Activated CD4-positive, alpha-beta memory T cell treated with anti-CD3 and anti-CD28 coated beads, Interleukin-2, amount 10 ng/mL, durations not matched to agents 7 days and 5 days (primary cell): Measurements from ENCODE around the gene VTI1A. TPM values are rescaled to one million over a fixed set of nuclear protein-coding genes. Genes with fewer than 3 reads are reported as not detected.

Experiments used
- CTCF ChIA-PET: fragments of 350-600 bp; sonication (Branson Sonifier 250); formaldehyde crosslinking; loops from one replicate; lab custom pipeline; 2021; ENCODE audit warnings: antibody characterized with exemption, inconsistent platforms; lab: Charles Lee
- POLR2A ChIA-PET: fragments of 350-600 bp; sonication (Branson Sonifier 250); formaldehyde crosslinking; loops from one replicate; lab custom pipeline; 2021; ENCODE audit warnings: antibody characterized with exemption; lab: Charles Lee
- DNase-seq: peaks from one replicate; pipeline ENCODE4 v3.0.0-alpha.2; 2020
- H3K27ac Mint-ChIP-seq: one replicate; pipeline ENCODE4 v1.8.0; 2021; ENCODE audit warnings: mild to moderate bottlenecking, mixed read lengths
- H3K27me3 Mint-ChIP-seq: one replicate; pipeline ENCODE4 v1.8.0; 2021; ENCODE audit warnings: mixed read lengths
- H3K36me3 Mint-ChIP-seq: one replicate; pipeline ENCODE4 v1.8.0; 2021; ENCODE audit warnings: low read depth, mixed read lengths
- H3K4me1 Mint-ChIP-seq: one replicate; pipeline ENCODE4 v1.8.0; 2021; ENCODE audit warnings: mixed read lengths
- H3K4me3 Mint-ChIP-seq: one replicate; pipeline ENCODE4 v1.8.0; 2021; ENCODE audit warnings: mild to moderate bottlenecking, mixed read lengths
- H3K9me3 Mint-ChIP-seq: one replicate; pipeline ENCODE4 v1.8.0; 2021; ENCODE audit warnings: mixed read lengths
- total RNA-seq, 2 experiments: library from RNA; stranded (reverse); gene quantifications; one replicate each; pipeline ENCODE4 v1.2.3, GENCODE V29; 2021

The VTI1A gene
- total RNA-seq, 2 experiments from 2014 or later: 32.9 to 37.3 TPM

GRCh38 chr10:112823007-112823406, 376.0 kb downstream of the VTI1A start:
- Mint-ChIP-seq H3K27ac (no peak overlapping the region), H3K27me3 (no peaks in the 10 kb centered on the region), H3K9me3 (no peaks in the 10 kb centered on the region), H3K4me3 (no peak overlapping the region), H3K36me3 (no peaks in the 10 kb centered on the region), H3K4me1 (no peaks in the 10 kb centered on the region)
- no peak for DNase-seq
- ChIA-PET CTCF (no interaction called here), POLR2A (no interaction called here)

- Mint-ChIP-seq H3K27ac (no peak overlapping the region), H3K4me1 (no peaks in the 10 kb centered on the region), H3K4me3 (no peak overlapping the region), H3K9me3 (no peaks in the 10 kb centered on the region), H3K36me3 (no peaks in the 10 kb centered on the region), H3K27me3 (no peaks in the 10 kb centered on the region)
- ChIA-PET POLR2A (no interaction called here), CTCF (no interaction called here)
- no peak for DNase-seq
These were observed 376.6 kb downstream of the VTI1A start for GRCh38 chr10:112823604-112824003.

DNA sequence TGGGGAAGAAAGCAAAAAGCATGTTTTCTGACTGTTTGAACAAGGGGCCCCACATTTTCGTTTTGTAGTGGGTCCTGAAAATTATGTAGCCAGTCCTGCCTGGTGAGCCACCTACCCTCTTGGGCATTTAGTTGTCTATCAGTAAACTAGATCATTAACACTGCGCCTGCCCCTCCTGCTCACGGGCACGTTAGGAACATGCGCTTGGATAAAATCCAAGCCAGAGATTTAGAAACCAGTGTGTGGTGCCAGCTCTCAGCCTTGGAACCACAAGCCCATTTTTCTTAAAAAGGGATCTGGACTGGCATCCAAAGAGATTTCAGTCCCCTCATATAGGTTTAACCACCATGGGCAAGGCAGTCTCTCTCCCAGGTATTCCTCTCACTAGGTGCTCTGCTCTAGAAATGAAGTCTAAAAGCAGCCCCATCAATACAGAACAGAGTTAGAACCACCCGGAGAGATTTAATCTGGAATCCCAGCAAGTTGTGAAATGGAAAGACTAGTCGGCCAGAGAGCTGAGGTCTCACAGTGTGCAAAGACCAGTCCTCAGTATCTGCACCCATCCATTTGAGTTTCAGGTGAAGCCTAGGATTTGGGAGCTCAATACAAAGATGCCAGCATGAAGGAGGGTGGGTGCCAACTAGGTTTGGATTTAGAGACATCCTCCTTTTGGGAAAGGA, 379.1 kb downstream of the VTI1A start:
- Mint-ChIP-seq H3K9me3 (no peaks in the 10 kb centered on the region), H3K4me3 (no peak overlapping the region), H3K36me3 (no peaks in the 10 kb centered on the region), H3K4me1 (no peaks in the 10 kb centered on the region), H3K27ac (no peak overlapping the region), H3K27me3 (no peaks in the 10 kb centered on the region)
- ChIA-PET POLR2A (no interaction called here), CTCF (no interaction called here)
- no peak for DNase-seq

- no peaks in the 10 kb centered on the region for H3K36me3 Mint-ChIP-seq
- POLR2A ChIA-PET: no interaction called here
- no peaks in the 10 kb centered on the region for H3K4me1 Mint-ChIP-seq
- CTCF ChIA-PET: no interaction called here
- no peak overlapping the region for H3K4me3 Mint-ChIP-seq
- no peak overlapping the region for H3K27ac Mint-ChIP-seq
- DNase-seq: no peak
- H3K9me3 Mint-ChIP-seq: no peaks in the 10 kb centered on the region
- H3K27me3 Mint-ChIP-seq: no peaks in the 10 kb centered on the region
These were observed 380.1 kb downstream of the VTI1A start for GRCh38 chr10:112827086-112827485.

DNA sequence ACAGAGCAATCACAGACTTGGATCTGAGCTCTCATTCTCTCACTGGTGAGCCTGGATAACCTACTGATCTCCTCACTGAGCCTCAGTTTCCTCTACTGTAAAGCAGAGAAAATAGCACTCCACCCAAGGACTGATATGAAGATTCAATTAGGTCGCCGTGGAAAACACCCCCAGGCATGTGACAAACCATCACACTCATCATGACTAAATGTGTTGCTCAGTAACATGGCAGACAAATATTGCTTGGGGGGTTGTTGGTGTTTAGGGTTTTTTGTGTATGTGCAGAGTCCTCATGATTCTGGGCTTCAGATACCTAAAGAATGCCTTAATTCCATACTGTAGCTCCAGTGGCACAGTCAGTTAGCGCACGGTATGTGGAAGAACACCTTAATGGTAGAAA, 380.9 kb downstream of the VTI1A start:
- Mint-ChIP-seq H3K27ac (no peak overlapping the region), H3K27me3 (no peaks in the 10 kb centered on the region), H3K9me3 (no peaks in the 10 kb centered on the region), H3K36me3 (no peaks in the 10 kb centered on the region), H3K4me1 (no peaks in the 10 kb centered on the region), H3K4me3 (no peak overlapping the region)
- POLR2A ChIA-PET: no interaction called here
- no peak for DNase-seq
- CTCF ChIA-PET: interaction anchor here (0.7 kb wide), 1 partner anchor 170 kb away, joined by 4 read pairs; no protein-coding TSS in a partner anchor

- H3K27ac Mint-ChIP-seq: no peak overlapping the region
- H3K9me3 Mint-ChIP-seq: no peaks in the 10 kb centered on the region
- ChIA-PET POLR2A (no interaction called here), CTCF (no interaction called here)
- H3K36me3 Mint-ChIP-seq: no peaks in the 10 kb centered on the region
- no peak for DNase-seq
- no peaks in the 10 kb centered on the region for H3K27me3 Mint-ChIP-seq
- no peaks in the 10 kb centered on the region for H3K4me1 Mint-ChIP-seq
- H3K4me3 Mint-ChIP-seq: no peak overlapping the region
These were observed 384.8 kb downstream of the VTI1A start for GRCh38 chr10:112831859-112832258.

- ChIA-PET CTCF (no interaction called here), POLR2A (no interaction called here)
- Mint-ChIP-seq H3K9me3 (no peaks in the 10 kb centered on the region), H3K4me1 (no peaks in the 10 kb centered on the region), H3K27ac (no peak overlapping the region), H3K4me3 (no peak overlapping the region), H3K27me3 (no peaks in the 10 kb centered on the region), H3K36me3 (no peaks in the 10 kb centered on the region)
- no peak for DNase-seq
These were observed 385.4 kb downstream of the VTI1A start for GRCh38 chr10:112832361-112832878.

GRCh38 chr10:112832959-112833358, 385.9 kb downstream of the VTI1A start:
- no peaks in the 10 kb centered on the region for H3K36me3 Mint-ChIP-seq
- no peak overlapping the region for H3K27ac Mint-ChIP-seq
- no peaks in the 10 kb centered on the region for H3K4me1 Mint-ChIP-seq
- DNase-seq: no peak
- peaks cover 2% of the 10 kb centered on the region for H3K9me3 Mint-ChIP-seq
- H3K27me3 Mint-ChIP-seq: no peaks in the 10 kb centered on the region
- POLR2A ChIA-PET: no interaction called here
- CTCF ChIA-PET: no interaction called here
- no peak overlapping the region for H3K4me3 Mint-ChIP-seq

DNA sequence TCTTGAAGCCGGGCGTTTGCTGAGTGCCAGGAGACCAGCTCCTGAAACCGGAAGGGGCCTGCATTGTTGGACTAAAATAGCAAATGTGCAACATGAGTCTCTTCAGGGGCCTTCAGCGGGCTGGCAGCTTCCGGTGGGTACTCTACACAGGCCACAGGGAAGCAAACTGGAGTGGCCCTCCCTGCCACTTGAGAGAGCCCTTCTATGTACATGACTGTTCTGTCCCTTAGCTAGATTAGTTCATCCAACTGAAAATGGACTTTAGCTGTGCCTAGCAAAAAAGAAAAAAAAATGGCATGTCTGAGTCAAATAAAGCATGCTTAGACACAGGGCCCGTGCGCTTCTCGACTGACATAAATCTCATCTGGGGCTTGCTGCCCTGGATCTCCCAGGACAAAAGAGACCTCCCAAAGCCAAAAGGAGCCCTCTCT, 387.8 kb downstream of the VTI1A start:
- no peak overlapping the region for H3K27ac Mint-ChIP-seq
- no peak for DNase-seq
- ChIA-PET CTCF (no interaction called here), POLR2A (no interaction called here)
- no peak overlapping the region for H3K4me3 Mint-ChIP-seq
- H3K27me3 Mint-ChIP-seq: no peaks in the 10 kb centered on the region
- H3K4me1 Mint-ChIP-seq: no peaks in the 10 kb centered on the region
- peaks cover 4% of the 10 kb centered on the region for H3K9me3 Mint-ChIP-seq
- H3K36me3 Mint-ChIP-seq: no peaks in the 10 kb centered on the region

GRCh38 chr10:112835217-112835715, 388.3 kb downstream of the VTI1A start:
- DNase-seq: no peak
- ChIA-PET POLR2A (no interaction called here), CTCF (no interaction called here)
- H3K4me1 Mint-ChIP-seq: no peaks in the 10 kb centered on the region
- H3K27ac Mint-ChIP-seq: no peak overlapping the region
- H3K9me3 Mint-ChIP-seq: peaks cover 6% of the 10 kb centered on the region
- no peak overlapping the region for H3K4me3 Mint-ChIP-seq
- no peaks in the 10 kb centered on the region for H3K27me3 Mint-ChIP-seq
- no peaks in the 10 kb centered on the region for H3K36me3 Mint-ChIP-seq

DNA sequence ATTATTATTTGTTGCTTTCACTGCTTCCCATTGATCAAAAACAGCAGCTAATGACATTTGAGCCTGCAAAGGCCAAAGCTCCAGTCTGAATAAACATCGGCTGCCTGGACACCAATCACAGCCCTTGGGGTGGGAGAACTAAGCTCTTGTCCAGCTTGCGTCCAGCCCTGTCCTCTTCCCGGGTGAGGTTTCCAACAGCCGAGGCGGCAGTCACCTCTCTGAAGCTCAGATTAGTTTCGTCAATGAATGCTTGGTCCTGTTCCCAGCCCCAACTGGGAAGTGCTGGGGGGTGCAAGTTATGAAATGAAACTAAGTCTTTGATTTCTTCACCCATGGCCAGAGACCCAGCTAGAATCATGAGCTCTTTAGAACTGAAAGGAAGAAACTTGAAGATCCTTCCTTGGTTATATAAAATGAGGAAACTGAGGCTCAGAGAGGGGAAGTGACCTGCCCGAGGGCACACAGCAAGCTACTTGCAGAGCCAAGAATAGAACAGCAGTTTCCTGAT, 389.0 kb downstream of the VTI1A start:
- no peaks in the 10 kb centered on the region for H3K4me1 Mint-ChIP-seq
- H3K27ac Mint-ChIP-seq: no peak overlapping the region
- peaks cover 6% of the 10 kb centered on the region for H3K9me3 Mint-ChIP-seq
- no peak for DNase-seq
- ChIA-PET POLR2A (no interaction called here), CTCF (no interaction called here)
- no peaks in the 10 kb centered on the region for H3K27me3 Mint-ChIP-seq
- H3K4me3 Mint-ChIP-seq: no peak overlapping the region
- no peaks in the 10 kb centered on the region for H3K36me3 Mint-ChIP-seq

GRCh38 chr10:112838784-112839481, 391.9 kb downstream of the VTI1A start:
- H3K27ac Mint-ChIP-seq: no peak overlapping the region
- no peaks in the 10 kb centered on the region for H3K36me3 Mint-ChIP-seq
- no peak overlapping the region for H3K4me3 Mint-ChIP-seq
- H3K4me1 Mint-ChIP-seq: no peaks in the 10 kb centered on the region
- H3K27me3 Mint-ChIP-seq: no peaks in the 10 kb centered on the region
- ChIA-PET POLR2A (no interaction called here), CTCF (no interaction called here)
- H3K9me3 Mint-ChIP-seq: peaks cover 6% of the 10 kb centered on the region
- DNase-seq: no peak

DNA sequence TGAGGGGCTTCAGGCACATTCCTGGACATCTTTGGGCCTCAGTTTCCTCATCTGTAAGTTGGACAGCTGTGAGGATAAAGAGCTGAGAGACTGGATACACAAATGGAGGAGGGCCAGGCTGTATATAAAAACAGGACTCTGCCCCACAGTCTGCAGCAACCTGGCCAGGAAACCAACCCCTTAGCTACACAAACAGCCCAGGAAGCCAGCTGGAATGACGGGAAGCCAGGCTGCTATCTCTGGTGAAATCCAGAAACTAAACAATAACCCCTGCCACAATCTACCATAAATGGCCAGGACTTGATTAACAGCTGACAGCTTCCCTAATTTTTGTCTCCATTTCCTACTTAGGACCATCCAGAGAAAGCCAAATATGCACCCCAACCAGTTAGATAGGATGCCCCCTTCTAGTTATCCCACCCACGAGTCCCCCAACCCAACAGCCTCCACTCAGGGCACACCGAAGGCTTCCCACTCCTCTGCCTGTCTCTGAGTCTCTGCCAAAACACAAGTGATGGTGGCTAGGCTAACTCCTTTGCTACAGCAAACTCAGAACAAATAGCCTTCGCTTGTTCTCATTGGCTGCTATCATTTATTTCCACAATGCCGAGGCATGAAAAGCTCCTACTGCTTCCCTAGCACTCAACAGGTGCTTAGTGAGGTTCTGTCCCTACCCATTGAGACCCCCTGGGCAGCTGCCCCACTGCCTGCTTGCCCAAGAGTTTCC, 393.1 kb downstream of the VTI1A start:
- POLR2A ChIA-PET: no interaction called here
- Mint-ChIP-seq H3K36me3 (no peaks in the 10 kb centered on the region), H3K9me3 (peaks cover 6% of the 10 kb centered on the region), H3K4me1 (no peaks in the 10 kb centered on the region), H3K27ac (no peak overlapping the region), H3K4me3 (no peak overlapping the region), H3K27me3 (no peaks in the 10 kb centered on the region)
- CTCF ChIA-PET: interaction anchor here (0.7 kb wide), 1 partner anchor 637 kb away, joined by 3 read pairs; no protein-coding TSS in a partner anchor
- no peak for DNase-seq
